GM18502 (cell line): ENCODE measurements around the gene PARD3.
"Not testable (repeated sequence)": the region's sequence is repeated elsewhere in the genome, so short reads cannot be mapped to it uniquely, and the experiment has no call there.

Experiments
- ATAC-seq: cut with Tn5 transposase; IDR thresholded peaks from one replicate; pipeline ENCODE4 v1.9.1; 2021; ENCODE audit warnings: mild to moderate bottlenecking; ENCODE audit not compliant: unreplicated experiment, poor library complexity

PARD3 gene

GRCh38 chr10:34701194-34701593 lies 113.9 kb downstream of the PARD3 start:
- ATAC-seq: no peak

- not testable (repeated sequence) for ATAC-seq
These were observed 114.3 kb downstream of the PARD3 start for GRCh38 chr10:34700752-34701151.

GRCh38 chr10:34699904-34700517 lies 115.1 kb downstream of the PARD3 start:
- ATAC-seq: no peak

GRCh38 chr10:34698979-34699378 lies 116.1 kb downstream of the PARD3 start:
- ATAC-seq: no peak

- no peak for ATAC-seq
These were observed 116.8 kb downstream of the PARD3 start for GRCh38 chr10:34698248-34698831.

GRCh38 chr10:34697351-34698247 lies 117.5 kb downstream of the PARD3 start:
- no peak for ATAC-seq

GRCh38 chr10:34696423-34696822 lies 118.7 kb downstream of the PARD3 start:
- no peak for ATAC-seq

- no peak for ATAC-seq
These were observed 124.6 kb downstream of the PARD3 start for GRCh38 chr10:34690383-34691049.

- no peak for ATAC-seq
These were observed 126.0 kb downstream of the PARD3 start for GRCh38 chr10:34689053-34689452.

- ATAC-seq: no peak
These were observed 127.5 kb downstream of the PARD3 start for GRCh38 chr10:34687434-34688210.

- no peak for ATAC-seq
These were observed 132.5 kb downstream of the PARD3 start for GRCh38 chr10:34682580-34682979.

- ATAC-seq: no peak
These were observed 133.2 kb downstream of the PARD3 start for GRCh38 chr10:34681933-34682332.

GRCh38 chr10:34679177-34679576 lies 135.9 kb downstream of the PARD3 start:
- no peak for ATAC-seq

GRCh38 chr10:34677591-34677990 lies 137.5 kb downstream of the PARD3 start:
- ATAC-seq: no peak

- ATAC-seq: no peak
These were observed 138.0 kb downstream of the PARD3 start for GRCh38 chr10:34677132-34677531.

GRCh38 chr10:34674176-34674575 lies 140.9 kb downstream of the PARD3 start:
- ATAC-seq: no peak

- ATAC-seq: no peak
These were observed 145.0 kb downstream of the PARD3 start for GRCh38 chr10:34670081-34670480.

- no peak for ATAC-seq
These were observed 146.0 kb downstream of the PARD3 start for GRCh38 chr10:34669079-34669478.

GRCh38 chr10:34667177-34667576 lies 147.9 kb downstream of the PARD3 start:
- ATAC-seq: peak; percentile 42
